Mucosa of descending colon (tissue), 3 donors: ENCODE results near the gene LNPEP. TPM values are rescaled to one million over a fixed set of nuclear protein-coding genes. Genes with fewer than 3 reads are reported as not detected.
A peak's percentile ranks its signal among the peaks of the same experiment; 100 is the strongest.

ENCODE experiments used
- ATAC-seq: fragments of 200-7000 bp; cut with Tn5 transposase; one replicate; pipeline ENCODE4 v1.9.1; 2020; ENCODE audit warnings: mild to moderate bottlenecking, moderate library complexity
- DNase-seq, 3 donors: peaks; one replicate each; pipeline ENCODE4 v3.0.0-alpha.2; 2020
- H3K36me3 ChIP-seq: fragments of 200-600 bp; one replicate; pipeline ENCODE4 v1.8.0; 2021; ENCODE audit warnings: low read depth, mild to moderate bottlenecking
- H3K4me1 ChIP-seq: fragments of 200-600 bp; one replicate; pipeline ENCODE4 v1.8.0; 2021; ENCODE audit warnings: low read depth, mild to moderate bottlenecking
- H3K4me3 ChIP-seq: fragments of 200-600 bp; one replicate; pipeline ENCODE4 v1.8.0; 2021; ENCODE audit warnings: mild to moderate bottlenecking
- H3K9me3 ChIP-seq: fragments of 200-600 bp; one replicate; pipeline ENCODE4 v1.8.0; 2021; ENCODE audit warnings: mild to moderate bottlenecking
- CTCF ChIP-seq: fragments of 200-600 bp; IDR thresholded peaks from one replicate; pipeline ENCODE4 v1.8.0; 2022; ENCODE audit warnings: antibody characterized with exemption, mild to moderate bottlenecking
- intact Hi-C, 2 donors: fragments of 100-400 bp; cut with DNase I in 1 of 2; cut with micrococcal nuclease in 1 of 2; formaldehyde crosslinking; loops; one replicate each; pipeline versions ENCODE4 v1.11.0 to v1.11.1; 2022; cut with DNase I, micrococcal nuclease
- total RNA-seq, 3 donors: library from RNA; stranded (reverse); fragmentation: NEBNext Ultra II Directional in 2 of 3; extraction: Animal tissue kit (Norgen Biotek cat#: 25700) in 2 of 3; gene quantifications; one replicate each; pipeline versions ENCODE4 v1.2.1 to v1.2.4, GENCODE V29; 2021 to 2023
- donor health status: DM: no; HTN: no; CAD: no; lungs with moderate emphysema.
- donor health status: DM: no; HTN: no; CAD: no.
- donor health status: DM: no; HTN: yes; CAD: no.

LNPEP gene
- total RNA-seq, 3 donors from 2014 or later = 32.3 to 54.7 (median 38.2) TPM

GRCh38 chr5:97002983-97003382 is 67.1 kb downstream of the LNPEP start:
- Histone ChIP-seq H3K4me1 (no peaks in the 10 kb centered on the region), H3K9me3 (no peaks in the 10 kb centered on the region), H3K4me3 (no peak overlapping the region), H3K36me3 (no peaks in the 10 kb centered on the region)
- intact Hi-C loops = no loop called here
- ATAC-seq (no peak), DNase-seq (no peak)
- no peak for TF ChIP-seq CTCF

- DNase-seq (no peak), ATAC-seq (no peak)
- no peak for TF ChIP-seq CTCF
- Histone ChIP-seq H3K4me3 (no peak overlapping the region), H3K9me3 (no peaks in the 10 kb centered on the region), H3K4me1 (no peaks in the 10 kb centered on the region), H3K36me3 (no peaks in the 10 kb centered on the region)
- intact Hi-C loops = no loop called here
These were observed 68.7 kb downstream of the LNPEP start for GRCh38 chr5:97004423-97005060.

- Histone ChIP-seq H3K4me1 (no peaks in the 10 kb centered on the region), H3K36me3 (no peaks in the 10 kb centered on the region), H3K9me3 (no peaks in the 10 kb centered on the region), H3K4me3 (no peak overlapping the region)
- no peak for ATAC-seq
- no peak for TF ChIP-seq CTCF
- no peak for DNase-seq
- intact Hi-C loops = no loop called here
These were observed 70.7 kb downstream of the LNPEP start for GRCh38 chr5:97006454-97007060.

- no peak for TF ChIP-seq CTCF
- Histone ChIP-seq H3K9me3 (no peaks in the 10 kb centered on the region), H3K4me3 (no peak overlapping the region), H3K4me1 (no peaks in the 10 kb centered on the region), H3K36me3 (no peaks in the 10 kb centered on the region)
- ATAC-seq = peak; percentile 52
- DNase-seq = peak in 1 of 3 donors; percentile 8
- intact Hi-C loops = no loop called here
These were observed 73.5 kb downstream of the LNPEP start for GRCh38 chr5:97009212-97009898.

GRCh38 chr5:97009921-97010320 is 74.0 kb downstream of the LNPEP start:
- Histone ChIP-seq H3K36me3 (no peaks in the 10 kb centered on the region), H3K4me1 (no peaks in the 10 kb centered on the region), H3K4me3 (no peak overlapping the region), H3K9me3 (no peaks in the 10 kb centered on the region)
- no peak for DNase-seq
- no peak for ATAC-seq
- intact Hi-C loops = no loop called here
- TF ChIP-seq CTCF = no peak
